ENCODE data around the gene PABPC1L.

PABPC1L gene

DNA sequence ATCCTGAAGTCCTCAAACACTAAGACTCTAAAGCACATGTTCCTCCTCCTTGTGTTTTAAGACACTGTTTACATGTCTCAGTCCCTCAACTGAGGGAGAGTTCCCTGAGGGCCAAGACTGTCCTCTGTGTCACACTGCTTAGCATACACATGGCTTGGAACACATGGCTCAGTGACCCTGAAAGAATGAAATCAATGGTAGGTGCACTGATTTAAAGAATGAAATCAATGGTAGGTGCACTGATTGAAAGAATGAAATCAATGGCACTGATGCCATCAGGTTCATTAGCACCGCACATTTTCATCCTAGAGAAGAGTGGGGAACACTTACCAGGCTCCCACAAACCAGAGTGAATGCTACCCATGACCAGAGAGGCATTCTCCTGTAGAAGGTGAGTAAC lies 40.5 kb downstream of the PABPC1L start:
- no peak for DNase-seq
- no peak overlapping the region for H3K4me3 ChIP-seq (ENCODE audit: low read depth, low read length)
- no peaks in the 10 kb centered on the region for H3K9me3 ChIP-seq
- TF ChIP-seq, protein P1, sequence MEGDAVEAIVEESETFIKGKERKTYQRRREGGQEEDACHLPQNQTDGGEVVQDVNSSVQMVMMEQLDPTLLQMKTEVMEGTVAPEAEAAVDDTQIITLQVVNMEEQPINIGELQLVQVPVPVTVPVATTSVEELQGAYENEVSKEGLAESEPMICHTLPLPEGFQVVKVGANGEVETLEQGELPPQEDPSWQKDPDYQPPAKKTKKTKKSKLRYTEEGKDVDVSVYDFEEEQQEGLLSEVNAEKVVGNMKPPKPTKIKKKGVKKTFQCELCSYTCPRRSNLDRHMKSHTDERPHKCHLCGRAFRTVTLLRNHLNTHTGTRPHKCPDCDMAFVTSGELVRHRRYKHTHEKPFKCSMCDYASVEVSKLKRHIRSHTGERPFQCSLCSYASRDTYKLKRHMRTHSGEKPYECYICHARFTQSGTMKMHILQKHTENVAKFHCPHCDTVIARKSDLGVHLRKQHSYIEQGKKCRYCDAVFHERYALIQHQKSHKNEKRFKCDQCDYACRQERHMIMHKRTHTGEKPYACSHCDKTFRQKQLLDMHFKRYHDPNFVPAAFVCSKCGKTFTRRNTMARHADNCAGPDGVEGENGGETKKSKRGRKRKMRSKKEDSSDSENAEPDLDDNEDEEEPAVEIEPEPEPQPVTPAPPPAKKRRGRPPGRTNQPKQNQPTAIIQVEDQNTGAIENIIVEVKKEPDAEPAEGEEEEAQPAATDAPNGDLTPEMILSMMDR (IDR thresholded peaks at IDR 0.05; ENCODE audit: low read depth, low read length), result no peak
- no peaks in the 10 kb centered on the region for H3K4me1 ChIP-seq
- H3K27me3 ChIP-seq, result no peaks in the 10 kb centered on the region
- H3K36me3 ChIP-seq, result peaks cover 92% of the 10 kb centered on the region

DNA sequence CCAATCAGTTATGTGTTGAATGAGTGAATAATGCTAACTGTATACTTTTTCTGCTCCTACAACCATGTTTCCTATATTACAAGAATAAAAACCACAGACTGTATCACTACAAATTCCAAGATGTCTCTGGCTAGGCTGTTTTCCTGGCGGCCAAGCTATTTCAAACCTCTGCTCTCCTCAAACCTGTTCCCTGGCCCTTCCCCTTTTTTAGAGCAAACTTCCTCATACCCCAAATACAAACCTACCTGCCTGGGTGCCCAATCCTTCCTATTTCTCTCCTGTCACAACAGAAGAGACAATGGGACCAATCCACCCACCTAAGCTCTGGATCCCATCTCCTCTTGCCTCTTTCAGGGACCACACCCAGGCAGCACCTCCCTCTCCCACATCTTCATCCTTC lies 42.9 kb downstream of the PABPC1L start:
- TF ChIP-seq, protein P1 (IDR thresholded peaks at IDR 0.05; ENCODE audit: low read depth, low read length), result no peak

DNA sequence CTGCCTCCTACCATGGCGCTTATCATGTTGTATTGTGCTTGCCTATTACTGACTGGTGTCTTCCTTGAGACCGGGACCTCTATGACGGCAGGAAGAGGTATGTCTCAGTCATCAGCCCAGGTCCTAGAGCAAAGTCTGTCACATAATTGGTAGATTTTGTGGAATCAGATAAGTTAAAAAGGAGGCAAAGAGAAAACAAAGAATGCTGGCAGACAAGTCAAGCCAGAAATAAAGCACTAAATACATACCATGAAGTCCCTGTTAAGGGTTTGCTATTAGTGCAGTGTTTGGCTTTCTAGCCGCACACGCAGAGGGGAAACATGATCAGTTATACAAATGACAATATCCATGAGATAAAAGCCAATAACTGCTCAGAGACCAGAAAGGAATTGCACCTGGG lies 44.4 kb downstream of the PABPC1L start:
- Histone ChIP-seq H3K4me1 (no peaks in the 10 kb centered on the region), H3K36me3 (peaks cover 71% of the 10 kb centered on the region), H3K9me3 (no peaks in the 10 kb centered on the region), H3K27me3 (no peaks in the 10 kb centered on the region), H3K4me3 (ENCODE audit: low read depth, low read length) (no peak overlapping the region)
- no peak for DNase-seq
- TF ChIP-seq, protein P1 (IDR thresholded peaks at IDR 0.05; ENCODE audit: low read depth, low read length), result no peak

More for the DNA sequence above, 42.9 kb downstream of the PABPC1L start:
- Histone ChIP-seq H3K27me3 (no peaks in the 10 kb centered on the region), H3K4me3 (ENCODE audit: low read depth, low read length) (no peak overlapping the region), H3K4me1 (no peaks in the 10 kb centered on the region), H3K9me3 (no peaks in the 10 kb centered on the region), H3K36me3 (peaks cover 81% of the 10 kb centered on the region)
- no peak for DNase-seq

DNA sequence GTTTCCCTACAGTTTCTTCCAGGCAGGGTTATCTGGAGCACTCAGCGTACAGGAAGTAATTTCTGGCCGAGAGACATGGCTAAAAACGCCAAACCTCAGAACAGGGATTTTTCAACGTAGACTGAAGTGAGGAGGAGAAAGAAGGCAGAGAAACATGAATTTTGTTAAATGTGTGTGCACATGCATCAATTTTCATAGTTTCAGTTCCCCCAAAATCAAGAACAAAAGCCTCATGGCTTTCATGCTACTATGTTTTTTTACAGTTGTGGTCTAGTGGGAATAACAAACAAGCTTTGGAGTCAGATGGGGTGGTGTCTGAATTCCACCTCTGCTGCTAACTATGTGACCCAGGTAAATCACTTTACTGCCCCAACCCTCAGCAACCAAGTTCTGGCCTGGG lies 45.4 kb downstream of the PABPC1L start:
- DNase-seq, result no peak
- peaks cover 60% of the 10 kb centered on the region for H3K36me3 ChIP-seq
- H3K27me3 ChIP-seq, result no peaks in the 10 kb centered on the region
- no peaks in the 10 kb centered on the region for H3K9me3 ChIP-seq
- H3K4me1 ChIP-seq, result no peaks in the 10 kb centered on the region
- TF ChIP-seq, protein P1 (IDR thresholded peaks at IDR 0.05; ENCODE audit: low read depth, low read length), result no peak
- no peak overlapping the region for H3K4me3 ChIP-seq (ENCODE audit: low read depth, low read length)

DNA sequence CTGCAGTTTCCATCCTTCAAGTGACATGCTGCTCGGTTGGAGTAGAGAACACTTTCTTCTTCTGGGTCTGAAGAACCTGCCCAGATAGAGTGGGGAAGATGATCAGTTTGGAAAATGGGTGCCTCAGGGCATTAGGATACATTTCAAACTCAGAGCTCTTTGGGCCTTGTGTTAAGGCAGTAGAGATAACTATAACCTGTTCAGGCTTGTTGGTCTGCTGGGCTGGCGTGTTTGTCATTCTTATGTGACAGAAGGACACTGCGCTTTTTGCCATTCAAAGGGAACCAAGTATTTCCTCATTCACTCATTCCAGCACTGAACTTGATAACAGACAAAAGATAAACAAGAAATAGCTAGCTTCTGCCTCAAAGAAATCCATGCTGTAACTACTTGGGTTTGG lies 46.5 kb downstream of the PABPC1L start:
- TF ChIP-seq, protein P1 (IDR thresholded peaks at IDR 0.05; ENCODE audit: low read depth, low read length), result no peak
- H3K4me3 ChIP-seq (ENCODE audit: low read depth, low read length), result no peak overlapping the region
- peaks cover 4% of the 10 kb centered on the region for H3K4me1 ChIP-seq
- H3K9me3 ChIP-seq, result no peaks in the 10 kb centered on the region
- DNase-seq, result no peak
- peaks cover 49% of the 10 kb centered on the region for H3K36me3 ChIP-seq
- H3K27me3 ChIP-seq, result no peaks in the 10 kb centered on the region

DNA sequence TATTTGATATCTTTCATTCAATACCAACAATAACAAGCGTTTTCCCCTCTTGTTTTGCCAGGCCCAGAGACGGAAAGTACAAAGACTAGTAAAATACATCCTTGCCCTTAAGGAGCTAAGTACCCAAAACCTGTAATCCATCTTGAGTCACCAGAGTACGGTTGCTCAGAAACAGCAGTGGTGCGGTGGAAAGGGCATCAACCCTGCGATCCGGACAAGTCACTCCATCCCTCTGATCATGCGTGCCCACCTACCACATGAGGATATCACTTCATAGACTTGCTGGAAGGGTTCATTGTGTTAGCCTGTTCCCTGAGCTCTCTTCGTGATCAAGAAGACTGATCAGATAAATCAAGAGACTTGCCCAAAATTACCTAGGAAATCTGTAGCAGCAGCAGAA lies 48.4 kb downstream of the PABPC1L start:
- Histone ChIP-seq H3K4me1 (peaks cover 7% of the 10 kb centered on the region), H3K27me3 (no peaks in the 10 kb centered on the region), H3K9me3 (no peaks in the 10 kb centered on the region), H3K4me3 (ENCODE audit: low read depth, low read length) (no peak overlapping the region), H3K36me3 (peaks cover 35% of the 10 kb centered on the region)
- DNase-seq, result no peak
- TF ChIP-seq, protein P1 (IDR thresholded peaks at IDR 0.05; ENCODE audit: low read depth, low read length), result no peak

All from BE2C (cell line).